GM23248 (cell line): ENCODE data around the gene KLF4. TPM values are rescaled to one million over a fixed set of nuclear protein-coding genes. Genes with fewer than 3 reads are reported as not detected.

Experiments used
- DNase-seq: peaks from one replicate; pipeline ENCODE4 v3.0.0-alpha.2; 2015
- H2AFZ ChIP-seq: fragments of 200-600 bp; sonication (generic); 2 replicates; pipeline ENCODE4 v1.6.1; 2016; ENCODE audit warnings: antibody characterized with exemption
- H3F3A ChIP-seq: fragments of 200-600 bp; sonication (generic); 2 replicates; pipeline ENCODE4 v1.6.1; 2016; ENCODE audit warnings: mild to moderate bottlenecking, antibody characterized with exemption, mixed run types; ENCODE audit not compliant: insufficient read depth
- H3K27ac ChIP-seq: fragments of 200-600 bp; sonication (generic); 2 replicates; pipeline ENCODE4 v1.5.1; 2016; ENCODE audit warnings: mild to moderate bottlenecking
- H3K27me3 ChIP-seq: fragments of 200-600 bp; sonication (generic); replicated peaks from 2 replicates; pipeline ENCODE4 v1.6.1; 2016; ENCODE audit warnings: mild to moderate bottlenecking; ENCODE audit not compliant: insufficient read depth
- H3K36me3 ChIP-seq: fragments of 200-600 bp; sonication (generic); 2 replicates; pipeline ENCODE4 v1.6.1; 2016; ENCODE audit warnings: low read depth, mild to moderate bottlenecking
- H3K4me1 ChIP-seq: fragments of 200-600 bp; sonication (generic); 2 replicates; pipeline ENCODE4 v1.6.1; 2016; ENCODE audit warnings: mild to moderate bottlenecking; ENCODE audit not compliant: insufficient read depth
- H3K4me2 ChIP-seq: fragments of 200-600 bp; sonication (generic); one replicate; pipeline ENCODE4 v1.6.1; 2016; ENCODE audit warnings: mild to moderate bottlenecking; ENCODE audit not compliant: unreplicated experiment
- H3K4me3 ChIP-seq: fragments of 200-600 bp; sonication (generic); 2 replicates; pipeline ENCODE4 v1.5.1; 2016; ENCODE audit warnings: mild to moderate bottlenecking
- H3K79me2 ChIP-seq: fragments of 200-600 bp; sonication (generic); 2 replicates; pipeline ENCODE4 v1.6.1; 2016; ENCODE audit warnings: mild to moderate bottlenecking; ENCODE audit not compliant: insufficient read depth
- H3K9ac ChIP-seq: fragments of 200-600 bp; sonication (generic); 2 replicates; pipeline ENCODE4 v1.6.1; 2016; ENCODE audit warnings: mild to moderate bottlenecking
- H3K9me2 ChIP-seq: fragments of 200-600 bp; sonication (generic); 2 replicates; pipeline ENCODE4 v1.6.1; 2016; ENCODE audit warnings: mixed run types, mild to moderate bottlenecking, moderate library complexity; ENCODE audit not compliant: insufficient read depth
- H3K9me3 ChIP-seq: fragments of 200-600 bp; sonication (generic); one replicate; pipeline ENCODE4 v1.6.1; 2017; ENCODE audit warnings: low read depth
- H4K20me1 ChIP-seq: fragments of 200-600 bp; sonication (generic); 2 replicates; pipeline ENCODE4 v1.6.0; 2016; ENCODE audit not compliant: insufficient read depth
- EZH2 ChIP-seq: fragments of 200-600 bp; sonication (generic); IDR thresholded peaks from 2 replicates; pipeline ENCODE4 v1.6.1; 2018; ENCODE audit warnings: antibody characterized with exemption, mild to moderate bottlenecking; ENCODE audit not compliant: insufficient read depth, poor library complexity, severe bottlenecking
- EZH2phosphoT487 ChIP-seq: fragments of 200-600 bp; sonication (generic); IDR thresholded peaks from 2 replicates; pipeline ENCODE4 v1.6.1; 2018; ENCODE audit warnings: antibody characterized with exemption, moderate library complexity, mild to moderate bottlenecking, low read depth; ENCODE audit not compliant: insufficient read depth
- WGBS, 2 experiments: methylation state at CpG; one replicate each; pipeline ENCODE4 v1.1.6; 2015 to 2017; ENCODE audit warnings: low lambda C conversion rate in 2 of 2, low coverage in 1 of 2; ENCODE audit errors: missing lambda C conversion rate in 2 of 2; 5-methylcytosine and 5-hydroxymethylcytosine counted together
- in situ Hi-C: fragments of 300-500 bp; cut with MboI; formaldehyde crosslinking; loops from 2 replicates; pipeline ENCODE4 v1.15.0; 2020
- polyA plus RNA-seq: library from polyadenylated mRNA; unstranded; fragments of >200 nt; fragmentation: Nextera tagmentation; extraction: Ambion mirVana; gene quantifications from 2 replicates; pipeline ENCODE4 v1.2.1, GENCODE V29; 2016
- small RNA-seq: library from RNA; depleted of rRNA; stranded (forward); fragments of <200 nt; gene quantifications from one replicate; pipeline ENCODE3, GENCODE V24; 2014; ENCODE audit warnings: low read depth, low replicate concordance
- total RNA-seq: library from RNA; depleted of rRNA; stranded (reverse); fragments of >200 nt; shearing (Covaris generic); gene quantifications from 2 replicates; pipeline ENCODE4 v1.2.3, GENCODE V29; 2014; rRNA removed

KLF4 gene
- total and polyA plus RNA-seq, 2 experiments from 2014 or later = 14.6 to 38.6 TPM

- no peaks in the 10 kb centered on the region for H4K20me1 ChIP-seq
- H3K27ac ChIP-seq = no peak overlapping the region
- no peak overlapping the region for H3K4me3 ChIP-seq
- H2AFZ ChIP-seq = no peak overlapping the region
- TF ChIP-seq EZH2phosphoT487 (no peak), EZH2 (no peak)
- no peaks in the 10 kb centered on the region for H3K9me3 ChIP-seq
- H3K4me2 ChIP-seq = no peak overlapping the region
- no peaks in the 10 kb centered on the region for H3K9me2 ChIP-seq
- 67 to 68% methylated on average over 6 of the region's 6 CpGs for WGBS, 2 experiments
- in situ Hi-C loops = loop anchor here (25.0 kb wide), 1 partner anchor 1325 kb away; no protein-coding TSS in a partner anchor
- no peaks in the 10 kb centered on the region for H3K36me3 ChIP-seq
- no peaks in the 10 kb centered on the region for H3K79me2 ChIP-seq
- no peaks in the 10 kb centered on the region for H3F3A ChIP-seq
- H3K4me1 ChIP-seq = no peaks in the 10 kb centered on the region
- H3K9ac ChIP-seq = no peak overlapping the region
- no peak for DNase-seq
- no peaks in the 10 kb centered on the region for H3K27me3 ChIP-seq
Observed at GRCh38 chr9:107437716-107438115, 51.9 kb downstream of the KLF4 start.

GRCh38 chr9:107435415-107435814 lies 54.2 kb downstream of the KLF4 start:
- no peaks in the 10 kb centered on the region for H3K79me2 ChIP-seq
- H3K9ac ChIP-seq = no peak overlapping the region
- H4K20me1 ChIP-seq = no peaks in the 10 kb centered on the region
- H3K4me3 ChIP-seq = no peak overlapping the region
- TF ChIP-seq EZH2 (no peak), EZH2phosphoT487 (no peak)
- in situ Hi-C loops = loop anchor here (25.0 kb wide), 1 partner anchor 1327 kb away; no protein-coding TSS in a partner anchor
- WGBS, 2 experiments = 74 to 92% methylated on average over 1 of the region's 1 CpG
- H3K4me1 ChIP-seq = no peaks in the 10 kb centered on the region
- H3K9me2 ChIP-seq = no peaks in the 10 kb centered on the region
- no peaks in the 10 kb centered on the region for H3F3A ChIP-seq
- H3K9me3 ChIP-seq = no peaks in the 10 kb centered on the region
- no peak overlapping the region for H3K27ac ChIP-seq
- H3K27me3 ChIP-seq = no peaks in the 10 kb centered on the region
- no peak overlapping the region for H2AFZ ChIP-seq
- no peak for DNase-seq
- H3K36me3 ChIP-seq = no peaks in the 10 kb centered on the region
- no peak overlapping the region for H3K4me2 ChIP-seq

Small RNAs within 50 kb of the gene (small RNA-seq; reads per million reads assigned to genes)
- gene HMGN2P32 (not detected), gene RNU6-492P (not detected)

Other genes with a start within 250 kb of the KLF4 start
- gene RAD23B, start 206.5 kb downstream of the KLF4 start, total RNA-seq = 122 and 124 TPM in 2 replicates
- 16.8 and 18.9 TPM in 2 replicates for gene RAD23B, start 206.5 kb downstream of the KLF4 start, polyA plus RNA-seq